LNCAP (cell line): ENCODE results near the gene INPP5E.
A peak's percentile ranks its signal among the peaks of the same experiment; 100 is the strongest.

Experiments
- CTCF ChIP-seq: fragments of 450-650 bp; IDR thresholded peaks from 2 replicates; pipeline ENCODE4 v1.5.1; 2017; ENCODE audit warnings: mild to moderate bottlenecking

Gene INPP5E

GRCh38 chr9:136439481-136440408 lies at the start of gene INPP5E:
Gene INPP5E, minus strand, starts transcription at chr9:136439845. Its CDS starts 426 bp downstream, at chr9:136439419.
- TF ChIP-seq CTCF, result peak; percentile 93

GRCh38 chr9:136488247-136489214 lies 48.9 kb upstream of the INPP5E start:
- TF ChIP-seq CTCF, result peak; percentile 98

- no peak for TF ChIP-seq CTCF
Measured at GRCh38 chr9:136487672-136488071, 48.0 kb upstream of the INPP5E start.

GRCh38 chr9:136486823-136487620 lies 47.4 kb upstream of the INPP5E start:
- TF ChIP-seq CTCF, result no peak

GRCh38 chr9:136486131-136486530 lies 46.5 kb upstream of the INPP5E start:
- no peak for TF ChIP-seq CTCF

GRCh38 chr9:136485049-136486045 lies 45.7 kb upstream of the INPP5E start:
- TF ChIP-seq CTCF, result peak; percentile 89
